Lower leg skin (tissue), 4 donors: ENCODE measurements around the gene DAPK2. TPM values are rescaled to one million over a fixed set of nuclear protein-coding genes. Genes with fewer than 3 reads are reported as not detected.
A peak's percentile ranks its signal among the peaks of the same experiment; 100 is the strongest.

Source experiments
- DNase-seq, 2 donors: peaks; one replicate each; pipeline ENCODE4 v3.0.0-alpha.2; 2019; ENCODE audit warnings: low spot score in 2 of 2
- H3K4me3 ChIP-seq: fragments of 200-600 bp; sonication (generic); 2 replicates; pipeline ENCODE4 v1.5.1; 2017; ENCODE audit warnings: mild to moderate bottlenecking, low read depth; ENCODE audit not compliant: poor library complexity, severe bottlenecking
- POLR2A ChIP-seq, 2 donors: fragments of 450-650 bp; IDR thresholded peaks; one replicate each; pipeline ENCODE4 v1.6.1; 2016 to 2017; ENCODE audit warnings: antibody characterized with exemption in 2 of 2, mild to moderate bottlenecking in 1 of 2, moderate library complexity in 1 of 2
- WGBS, 2 donors: methylation state at CpG; one replicate each; pipeline ENCODE4 v1.1.5; 2018; 5-methylcytosine and 5-hydroxymethylcytosine counted together
- intact Hi-C: fragments of 100-400 bp; cut with DNase I; formaldehyde crosslinking; loops from one replicate; pipeline ENCODE4 v1.15.0; 2023; ENCODE audit warnings: low total_unique reads
- total RNA-seq, 4 donors: library from RNA; depleted of rRNA; stranded (reverse); fragments of >200 nt; gene quantifications; one replicate each; pipeline ENCODE4 v1.1.0, GENCODE V29; 2016
- TF ChIP-seq, protein P1 (sequence below), 3 donors: fragments of 450-650 bp; IDR thresholded peaks; one replicate each; pipeline ENCODE4 v1.5.1; 2016; ENCODE audit warnings: antibody characterized with exemption in 3 of 3, mild to moderate bottlenecking in 3 of 3, moderate library complexity in 2 of 3

Gene DAPK2
- total RNA-seq, 4 donors from 2014 or later = 10.9 to 27.5 (median 13.3) TPM

DNA sequence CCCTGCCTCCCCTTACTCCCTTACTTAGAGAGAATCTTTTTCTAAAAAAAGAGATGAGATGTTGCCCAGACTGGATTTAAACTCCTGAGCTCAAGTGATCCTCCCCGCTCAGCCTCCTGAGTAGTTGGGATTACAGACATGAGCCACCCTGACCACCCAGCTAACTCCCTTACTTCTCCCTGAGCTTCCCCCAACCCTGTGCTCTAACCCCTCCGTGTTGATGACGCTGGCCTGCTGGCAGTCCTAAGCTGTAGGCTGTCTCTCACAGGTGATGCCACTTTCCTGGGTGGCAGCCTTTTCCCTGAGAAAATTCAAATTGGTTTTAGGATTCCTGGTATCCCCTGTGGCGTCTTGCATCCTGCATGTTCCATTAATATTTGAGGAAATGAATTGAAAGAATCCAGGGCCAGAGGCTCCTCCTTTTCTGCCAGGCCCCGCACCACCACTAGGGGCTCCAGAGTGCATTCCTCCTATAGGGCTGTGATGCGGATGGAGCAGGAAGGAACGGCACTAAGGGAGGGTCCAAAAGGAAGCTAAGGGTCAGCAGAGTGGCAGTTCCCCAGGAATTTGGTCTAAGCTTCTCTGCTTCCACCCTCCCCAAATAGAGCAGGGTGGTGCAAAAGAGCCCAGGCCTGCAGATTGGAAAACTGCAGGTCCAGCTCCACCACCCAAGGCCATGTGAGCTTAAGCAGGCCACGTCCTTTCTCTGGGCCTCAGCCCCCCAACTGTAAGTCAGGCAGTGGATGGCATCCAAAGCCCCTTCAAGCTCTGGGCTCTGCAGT is 101.1 kb downstream of the DAPK2 start:
- 36 to 47% methylated on average over 8 of the region's 8 CpGs for WGBS, 2 donors
- peak; percentile 51 to 95 for DNase-seq
- H3K4me3 ChIP-seq = no peak overlapping the region
- TF ChIP-seq, protein P1, sequence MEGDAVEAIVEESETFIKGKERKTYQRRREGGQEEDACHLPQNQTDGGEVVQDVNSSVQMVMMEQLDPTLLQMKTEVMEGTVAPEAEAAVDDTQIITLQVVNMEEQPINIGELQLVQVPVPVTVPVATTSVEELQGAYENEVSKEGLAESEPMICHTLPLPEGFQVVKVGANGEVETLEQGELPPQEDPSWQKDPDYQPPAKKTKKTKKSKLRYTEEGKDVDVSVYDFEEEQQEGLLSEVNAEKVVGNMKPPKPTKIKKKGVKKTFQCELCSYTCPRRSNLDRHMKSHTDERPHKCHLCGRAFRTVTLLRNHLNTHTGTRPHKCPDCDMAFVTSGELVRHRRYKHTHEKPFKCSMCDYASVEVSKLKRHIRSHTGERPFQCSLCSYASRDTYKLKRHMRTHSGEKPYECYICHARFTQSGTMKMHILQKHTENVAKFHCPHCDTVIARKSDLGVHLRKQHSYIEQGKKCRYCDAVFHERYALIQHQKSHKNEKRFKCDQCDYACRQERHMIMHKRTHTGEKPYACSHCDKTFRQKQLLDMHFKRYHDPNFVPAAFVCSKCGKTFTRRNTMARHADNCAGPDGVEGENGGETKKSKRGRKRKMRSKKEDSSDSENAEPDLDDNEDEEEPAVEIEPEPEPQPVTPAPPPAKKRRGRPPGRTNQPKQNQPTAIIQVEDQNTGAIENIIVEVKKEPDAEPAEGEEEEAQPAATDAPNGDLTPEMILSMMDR (IDR thresholded peaks at IDR 0.05) = peak in 2 of 3 donors; percentile 21 to 32
- TF ChIP-seq POLR2A (IDR thresholded peaks at IDR 0.05) = no peak
- intact Hi-C loops = loop anchor here (10.0 kb wide), 1 partner anchor 100 kb away; the partner anchor contains the start of gene DAPK2

- 87 to 98% methylated on average over 3 of the region's 3 CpGs for WGBS, 2 donors
- TF ChIP-seq, protein P1 (IDR thresholded peaks at IDR 0.05) = no peak
- TF ChIP-seq POLR2A (IDR thresholded peaks at IDR 0.05) = no peak
- intact Hi-C loops = loop anchor here (5.0 to 10.0 kb wide), 2 partner anchors 100 to 1888 kb away; partner anchors contain the start of gene DAPK2
- no peak overlapping the region for H3K4me3 ChIP-seq
- DNase-seq = peak in 1 of 2 donors; percentile 75
These were observed 101.7 kb downstream of the DAPK2 start for GRCh38 chr15:63944681-63944955.

GRCh38 chr15:63943829-63944680 is 102.2 kb downstream of the DAPK2 start:
- peak in 1 of 2 donors; percentile 70 for DNase-seq
- intact Hi-C loops = loop anchor here (5.0 to 10.0 kb wide), 2 partner anchors 101 to 1888 kb away; partner anchors contain the start of gene DAPK2
- 81 to 91% methylated on average over 9 of the region's 9 CpGs for WGBS, 2 donors
- no peak overlapping the region for H3K4me3 ChIP-seq
- no peak for TF ChIP-seq POLR2A (IDR thresholded peaks at IDR 0.05)
- TF ChIP-seq, protein P1 (IDR thresholded peaks at IDR 0.05) = no peak

GRCh38 chr15:63942486-63943365 is 103.6 kb downstream of the DAPK2 start:
- intact Hi-C loops = loop anchor here (5.0 to 10.0 kb wide), 2 partner anchors 102 to 1890 kb away; partner anchors contain the start of gene DAPK2
- no peak overlapping the region for H3K4me3 ChIP-seq
- 92% methylated on average over 6 of the region's 6 CpGs for WGBS, 2 donors
- peak in 1 of 2 donors; percentile 50 for DNase-seq
- TF ChIP-seq, protein P1 (IDR thresholded peaks at IDR 0.05) = no peak
- TF ChIP-seq POLR2A (IDR thresholded peaks at IDR 0.05) = no peak
